Prostate gland (tissue), 2 donors: ENCODE data around the gene TNIP2.

Source experiments
- CTCF ChIP-seq, 4 experiments: fragments of 200-600 bp in 2 of 4; fragments of 450-650 bp in 2 of 4; sonication (generic) in 2 of 4; IDR thresholded peaks; 1 replicate in 3 of 4; 2 replicates in 1 of 4; pipeline ENCODE4 v1.5.1; 2016 to 2019; ENCODE audit warnings: antibody characterized with exemption in 4 of 4, mild to moderate bottlenecking in 2 of 4, moderate library complexity in 2 of 4
- POLR2AphosphoS5 ChIP-seq: sonication (generic); formaldehyde crosslinking; IDR thresholded peaks from one replicate; pipeline ENCODE4 v1.6.1; 2017; ENCODE audit warnings: antibody characterized with exemption

- TF ChIP-seq POLR2AphosphoS5 (no peak), CTCF (IDR thresholded peaks at IDR 0.05) (no peak)
Observed at GRCh38 chr4:2757426-2757825, 1.3 kb upstream of the TNIP2 start.
